Measurements from ENCODE around the gene CCDC71.

GRCh38 chr3:49120096-49120437 is 46.1 kb downstream of the CCDC71 start:
- TF ChIP-seq POLR2AphosphoS5 (IDR thresholded peaks at IDR 0.05) (no peak), CTCF (IDR thresholded peaks at IDR 0.05) (no peak)
